Tibial nerve (tissue), 4 donors: ENCODE measurements around the gene MCHR2. TPM values are rescaled to one million over a fixed set of nuclear protein-coding genes. Genes with fewer than 3 reads are reported as not detected.
A peak's percentile ranks its signal among the peaks of the same experiment; 100 is the strongest.

Source experiments
- DNase-seq, 2 donors: peaks; one replicate each; pipeline ENCODE4 v3.0.0-alpha.2; 2019; ENCODE audit warnings: low spot score in 2 of 2
- H3K27ac ChIP-seq, 4 donors: fragments of 200-600 bp; sonication (generic) in 3 of 4; one replicate each; pipeline ENCODE4 v1.5.1; 2017 to 2019; ENCODE audit warnings: mild to moderate bottlenecking in 1 of 4
- H3K27me3 ChIP-seq, 2 donors: fragments of 200-600 bp; sonication (generic) in 1 of 2; one replicate each; pipeline versions ENCODE4 v1.5.1 to v1.6.0; 2017 to 2019
- H3K36me3 ChIP-seq, 3 donors: fragments of 200-600 bp; sonication (generic); one replicate each; pipeline ENCODE4 v1.5.1; 2018 to 2019
- H3K4me1 ChIP-seq, 4 donors: fragments of 200-600 bp; sonication (generic) in 3 of 4; one replicate each; pipeline ENCODE4 v1.5.1; 2017 to 2019
- H3K4me3 ChIP-seq, 4 donors: fragments of 200-600 bp; sonication (generic) in 3 of 4; one replicate each; pipeline ENCODE4 v1.5.1; 2017 to 2019; ENCODE audit warnings: mild to moderate bottlenecking in 1 of 4, moderate library complexity in 1 of 4
- H3K9me3 ChIP-seq, 4 donors: fragments of 200-600 bp; sonication (generic) in 3 of 4; one replicate each; pipeline ENCODE4 v1.5.1; 2017 to 2019
- CTCF ChIP-seq, 5 experiments: fragments of 200-600 bp in 3 of 5; fragments of 450-650 bp in 2 of 5; sonication (generic) in 3 of 5; IDR thresholded peaks; one replicate each; pipeline ENCODE4 v1.5.1; 2016 to 2019; ENCODE audit warnings: antibody characterized with exemption in 5 of 5, mild to moderate bottlenecking in 3 of 5, moderate library complexity in 2 of 5
- EP300 ChIP-seq, 2 donors: sonication (generic); formaldehyde crosslinking; IDR thresholded peaks; one replicate each; pipeline ENCODE4 v1.6.1; 2017; ENCODE audit warnings: antibody characterized with exemption in 2 of 2, mild to moderate bottlenecking in 1 of 2
- POLR2A ChIP-seq, 2 donors: fragments of 450-650 bp; IDR thresholded peaks; one replicate each; pipeline ENCODE4 v1.6.1; 2017; ENCODE audit warnings: antibody characterized with exemption in 2 of 2, mild to moderate bottlenecking in 2 of 2, moderate library complexity in 2 of 2
- WGBS, 2 donors: methylation state at CpG; one replicate each; pipeline ENCODE4 v1.1.5; 2018; 5-methylcytosine and 5-hydroxymethylcytosine counted together
- total RNA-seq, 4 donors: library from RNA; depleted of rRNA; stranded (reverse); fragments of >200 nt; gene quantifications; one replicate each; pipeline ENCODE4 v1.1.0, GENCODE V29; 2016

Gene MCHR2
- total RNA-seq, 4 donors from 2014 or later, result not detected

GRCh38 chr6:99912657-99913056, 81.4 kb downstream of the MCHR2 start:
- no peaks in the 10 kb centered on the region for H3K36me3 ChIP-seq
- H3K9me3 ChIP-seq, result no peaks in the 10 kb centered on the region
- no peaks in the 10 kb centered on the region for H3K27me3 ChIP-seq
- WGBS, 2 donors, result 33 to 38% methylated on average over 4 of the region's 4 CpGs
- H3K4me1 ChIP-seq, result no peaks in the 10 kb centered on the region
- DNase-seq, result no peak
- H3K4me3 ChIP-seq, result no peak overlapping the region
- TF ChIP-seq POLR2A (IDR thresholded peaks at IDR 0.05) (no peak), EP300 (IDR thresholded peaks at IDR 0.05) (no peak), CTCF (IDR thresholded peaks at IDR 0.05) (no peak)
- no peak overlapping the region for H3K27ac ChIP-seq

- 42 to 45% methylated on average over 4 of the region's 4 CpGs for WGBS, 2 donors
These were observed 88.6 kb downstream of the MCHR2 start for GRCh38 chr6:99905209-99906106.

GRCh38 chr6:99901596-99902384, 92.2 kb downstream of the MCHR2 start:
- Histone ChIP-seq H3K4me3 (no peak overlapping the region), H3K36me3 (no peaks in the 10 kb centered on the region), H3K9me3 (no peaks in the 10 kb centered on the region), H3K4me1 (no peaks in the 10 kb centered on the region), H3K27ac (no peak overlapping the region), H3K27me3 (no peaks in the 10 kb centered on the region)
- WGBS, 2 donors, result 61 to 63% methylated on average over 6 of the region's 6 CpGs
- TF ChIP-seq EP300 (IDR thresholded peaks at IDR 0.05) (no peak), CTCF (IDR thresholded peaks at IDR 0.05) (no peak), POLR2A (IDR thresholded peaks at IDR 0.05) (no peak)
- DNase-seq, result no peak

More at GRCh38 chr6:99905209-99906106, 88.6 kb downstream of the MCHR2 start:
- Histone ChIP-seq H3K27me3 (no peaks in the 10 kb centered on the region), H3K4me1 (no peaks in the 10 kb centered on the region), H3K9me3 (no peaks in the 10 kb centered on the region), H3K36me3 (no peaks in the 10 kb centered on the region), H3K4me3 (no peak overlapping the region), H3K27ac (no peak overlapping the region)
- DNase-seq, result no peak
- TF ChIP-seq CTCF (IDR thresholded peaks at IDR 0.05) (peak in 3 of 5 experiments; percentile 18 to 30 (median 19)), POLR2A (IDR thresholded peaks at IDR 0.05) (no peak)

GRCh38 chr6:99894815-99895214, 99.2 kb downstream of the MCHR2 start:
- 61 to 73% methylated on average over 3 of the region's 3 CpGs for WGBS, 2 donors
- no peaks in the 10 kb centered on the region for H3K4me1 ChIP-seq
- TF ChIP-seq POLR2A (IDR thresholded peaks at IDR 0.05), result no peak
- no peak for TF ChIP-seq EP300 (IDR thresholded peaks at IDR 0.05)
- TF ChIP-seq CTCF (IDR thresholded peaks at IDR 0.05), result no peak
- H3K36me3 ChIP-seq, result no peaks in the 10 kb centered on the region
- no peaks in the 10 kb centered on the region for H3K27me3 ChIP-seq
- H3K4me3 ChIP-seq, result no peak overlapping the region
- H3K9me3 ChIP-seq, result no peaks in the 10 kb centered on the region
- H3K27ac ChIP-seq, result no peak overlapping the region
- DNase-seq, result no peak

GRCh38 chr6:99887066-99887465, 107.0 kb downstream of the MCHR2 start:
- H3K27ac ChIP-seq, result no peak overlapping the region
- no peak for TF ChIP-seq POLR2A (IDR thresholded peaks at IDR 0.05)
- no peak overlapping the region for H3K4me3 ChIP-seq
- H3K4me1 ChIP-seq, result no peaks in the 10 kb centered on the region
- no peaks in the 10 kb centered on the region for H3K36me3 ChIP-seq
- no peaks in the 10 kb centered on the region for H3K9me3 ChIP-seq
- no peaks in the 10 kb centered on the region for H3K27me3 ChIP-seq
- no peak for DNase-seq
